Right renal cortex interstitium (tissue), 3 donors: ENCODE results near the gene LRP2BP. TPM values are rescaled to one million over a fixed set of nuclear protein-coding genes. Genes with fewer than 3 reads are reported as not detected.
A peak's percentile ranks its signal among the peaks of the same experiment; 100 is the strongest.

Experiments used
- DNase-seq, 3 donors: peaks; one replicate each; pipeline ENCODE4 v3.0.0-alpha.2; 2013; ENCODE audit warnings: low read depth in 3 of 3, low spot score in 2 of 3
- polyA plus RNA-seq, 3 donors: library from polyadenylated mRNA; unstranded; fragments of 120-200 nt; gene quantifications; one replicate each; pipeline ENCODE4 v1.2.1, GENCODE V29; 2013; ENCODE audit not compliant: insufficient read length in 3 of 3

LRP2BP gene
- polyA plus RNA-seq, 3 donors = 2.6 to 3.4 (median 2.9) TPM

DNA sequence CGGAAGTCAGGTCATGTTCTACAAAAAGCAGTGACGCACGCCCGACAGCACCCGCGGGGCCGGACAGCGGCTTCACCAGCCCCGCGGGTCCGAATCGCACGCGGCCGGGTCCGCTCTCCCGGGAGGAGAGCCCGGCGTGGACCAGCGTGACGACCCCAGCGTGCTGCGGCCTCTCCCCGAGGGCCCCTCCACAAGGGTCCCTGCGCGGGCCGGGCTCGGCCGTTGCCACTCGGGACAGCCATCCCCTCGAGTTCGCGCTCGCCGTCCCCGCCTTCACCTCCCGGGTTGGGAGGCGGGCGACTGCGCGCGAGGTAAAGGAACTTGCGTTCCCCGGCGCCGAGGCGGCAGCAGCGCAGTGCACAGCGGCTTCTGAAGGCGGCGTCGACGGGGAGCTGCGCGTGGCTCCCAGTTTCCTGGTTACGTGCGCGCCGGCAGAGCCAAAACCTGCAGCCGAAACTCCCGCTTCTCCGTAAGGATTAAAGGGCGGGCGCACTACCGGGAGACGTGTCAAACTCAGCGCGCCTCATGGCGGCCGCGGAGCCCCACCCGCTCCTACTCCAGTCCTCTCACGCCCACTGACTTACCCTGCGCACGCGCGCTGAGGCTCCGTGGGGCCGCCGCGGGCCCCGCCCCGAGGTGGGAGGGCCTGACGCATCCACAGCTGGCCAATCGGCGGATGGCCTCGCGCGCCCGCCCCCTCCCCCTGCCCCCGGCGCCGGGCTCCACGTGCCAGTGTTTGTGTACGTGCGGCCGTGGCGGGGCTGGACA, 416 bp upstream of the LRP2BP start:
- peak; percentile 79 to 91 (median 90) for DNase-seq

- DNase-seq = no peak
These were observed 1.0 kb downstream of the LRP2BP start for GRCh38 chr4:185394568-185395237.

GRCh38 chr4:185392156-185392555, 3.6 kb downstream of the LRP2BP start:
- no peak for DNase-seq

- DNase-seq = no peak
These were observed 4.8 kb downstream of the LRP2BP start for GRCh38 chr4:185390941-185391340.

- no peak for DNase-seq
These were observed 7.8 kb downstream of the LRP2BP start for GRCh38 chr4:185387957-185388356.

- DNase-seq = no peak
These were observed 10.8 kb downstream of the LRP2BP start for GRCh38 chr4:185384930-185385331.

- DNase-seq = no peak
These were observed 11.7 kb downstream of the LRP2BP start for GRCh38 chr4:185384061-185384460.

DNA sequence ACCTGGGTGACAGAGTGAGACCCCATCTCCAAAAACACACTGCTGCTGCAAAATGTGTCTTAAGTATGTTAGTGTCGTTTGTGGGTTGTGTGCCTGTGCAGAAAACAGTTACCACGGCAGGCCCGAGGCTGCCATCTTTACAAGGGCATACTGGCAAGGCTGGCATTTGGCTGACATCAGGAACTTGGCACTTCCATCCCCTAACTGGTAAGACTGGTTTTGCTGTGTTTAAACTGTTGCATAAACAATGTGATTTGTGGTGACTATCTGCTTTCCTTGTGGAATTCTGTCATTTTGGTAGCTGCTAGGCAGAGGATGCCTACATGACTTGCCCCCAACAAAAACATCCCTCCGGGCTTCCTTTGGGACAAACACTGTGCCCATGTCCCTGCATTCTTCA, 12.3 kb downstream of the LRP2BP start:
- no peak for DNase-seq

DNA sequence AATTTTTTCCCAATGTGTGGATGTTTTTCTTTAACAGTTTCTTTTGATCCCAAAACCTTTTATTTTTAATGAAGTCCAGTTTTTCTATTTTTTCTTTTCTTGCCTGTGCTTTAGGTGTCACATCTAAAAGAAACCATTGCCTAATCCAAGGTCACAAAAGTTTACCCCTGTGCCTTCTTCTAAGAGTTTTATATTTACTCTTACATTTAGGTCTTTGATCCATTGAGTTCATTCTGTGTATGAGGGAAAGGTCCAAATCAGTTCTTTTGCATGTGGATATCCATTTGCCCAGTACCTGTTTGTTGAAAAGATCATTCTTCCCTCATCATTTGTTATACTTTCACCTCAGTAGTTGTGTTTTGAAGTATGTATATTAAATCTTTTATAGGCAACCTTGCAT, 13.0 kb downstream of the LRP2BP start:
- no peak for DNase-seq

- no peak for DNase-seq
These were observed 14.2 kb downstream of the LRP2BP start for GRCh38 chr4:185381288-185382196.

- no peak for DNase-seq
These were observed 15.4 kb downstream of the LRP2BP start for GRCh38 chr4:185380320-185380719.

GRCh38 chr4:185379326-185380295, 16.1 kb downstream of the LRP2BP start:
- no peak for DNase-seq

DNA sequence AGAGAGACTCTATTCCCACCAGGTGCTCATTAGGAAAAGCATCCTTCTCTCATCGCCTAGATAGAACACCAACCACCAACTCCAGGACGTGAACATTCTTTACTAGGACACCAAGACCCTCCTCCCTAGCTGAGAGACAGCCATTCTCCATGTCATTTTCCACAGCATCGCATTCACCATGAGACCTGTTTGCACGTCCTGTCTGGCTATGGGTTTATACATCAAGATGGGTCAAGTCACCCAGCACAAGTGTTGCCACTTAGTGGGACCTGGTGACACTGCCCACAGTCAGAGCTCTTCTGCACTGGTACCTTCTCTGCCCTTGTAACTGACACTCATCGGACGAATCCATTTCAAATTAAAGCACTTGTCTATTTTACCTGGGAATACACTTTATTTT, 17.5 kb downstream of the LRP2BP start:
- no peak for DNase-seq

- DNase-seq = no peak
These were observed 21.2 kb downstream of the LRP2BP start for GRCh38 chr4:185374573-185374972.

DNA sequence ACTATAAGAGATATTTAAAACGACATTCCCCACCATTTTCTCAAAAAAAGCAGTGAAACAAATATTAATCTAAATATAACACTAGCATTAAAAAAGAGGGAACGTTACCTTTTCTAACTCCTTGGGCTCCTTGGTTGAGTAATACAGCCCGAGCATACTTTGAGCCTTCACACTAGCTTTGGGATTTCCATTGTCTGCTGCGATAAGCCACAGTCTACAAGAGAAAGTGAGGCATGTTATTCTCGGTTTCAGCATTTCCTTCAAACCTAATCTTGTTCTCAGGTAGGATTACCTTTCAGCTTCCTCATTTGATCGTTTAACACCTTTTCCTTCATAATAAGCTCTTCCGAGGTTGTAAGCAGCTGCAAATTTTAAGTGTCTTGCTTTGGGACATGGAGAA, 21.7 kb downstream of the LRP2BP start:
- no peak for DNase-seq

DNA sequence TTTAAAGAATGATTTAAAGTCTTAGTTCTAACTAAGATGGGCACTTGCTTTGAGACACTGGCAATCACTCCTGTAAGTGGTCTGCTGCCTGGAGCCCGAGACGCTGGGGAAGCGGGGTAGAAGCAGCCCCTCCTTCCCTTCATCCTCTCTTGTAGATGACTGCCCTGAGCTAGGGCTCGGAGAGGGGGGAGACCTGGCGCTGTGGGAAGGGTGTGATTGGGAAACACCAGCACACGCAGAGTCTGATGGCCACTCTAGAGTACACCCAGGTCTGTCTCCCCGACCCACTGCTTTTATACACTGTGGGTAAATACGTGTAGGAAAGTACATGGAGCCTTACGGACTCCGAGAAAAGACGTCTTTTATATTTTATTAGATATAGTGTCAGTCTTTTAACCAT, 24.0 kb downstream of the LRP2BP start:
- no peak for DNase-seq

GRCh38 chr4:185370268-185370949, 25.3 kb downstream of the LRP2BP start:
- DNase-seq = no peak

DNA sequence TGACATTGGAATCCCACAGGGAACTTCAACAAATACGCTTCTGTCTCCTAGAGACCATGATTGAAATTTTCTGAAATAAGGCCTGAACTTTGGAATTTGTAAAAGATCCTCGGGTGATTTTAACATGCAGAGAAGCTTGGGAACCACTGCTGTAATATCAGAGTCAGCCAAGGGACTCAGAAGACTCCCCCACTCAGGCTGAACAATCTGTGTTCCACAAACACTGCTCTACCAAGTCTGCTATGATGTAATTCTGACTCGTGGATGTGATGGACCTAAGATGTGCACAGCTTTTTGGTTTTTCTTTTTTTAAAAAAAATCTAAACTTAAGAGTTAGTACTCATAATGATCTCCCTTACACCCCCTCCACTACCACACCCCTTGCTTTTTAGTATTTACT, 26.0 kb downstream of the LRP2BP start:
- DNase-seq = no peak

DNA sequence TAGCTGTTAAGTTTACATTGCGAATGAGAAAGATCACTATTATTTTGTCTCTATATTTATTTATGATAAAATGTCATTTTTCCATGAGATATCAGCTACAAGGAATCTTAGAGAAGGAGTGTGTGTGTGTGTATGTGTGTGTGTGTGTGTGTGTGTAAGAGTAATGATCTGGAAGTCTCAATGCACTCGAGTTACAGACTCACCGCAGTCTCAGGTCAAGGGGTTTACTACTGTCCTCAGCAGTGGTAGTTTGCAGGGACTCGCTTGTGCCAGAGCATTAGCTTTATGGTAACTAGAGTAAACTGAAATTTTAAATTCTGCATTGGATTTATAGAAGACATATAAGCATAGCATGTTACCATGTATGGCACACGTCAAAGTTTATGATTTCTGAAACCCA, 30.8 kb downstream of the LRP2BP start:
- DNase-seq = peak in 1 of 3 donors; percentile 25

DNA sequence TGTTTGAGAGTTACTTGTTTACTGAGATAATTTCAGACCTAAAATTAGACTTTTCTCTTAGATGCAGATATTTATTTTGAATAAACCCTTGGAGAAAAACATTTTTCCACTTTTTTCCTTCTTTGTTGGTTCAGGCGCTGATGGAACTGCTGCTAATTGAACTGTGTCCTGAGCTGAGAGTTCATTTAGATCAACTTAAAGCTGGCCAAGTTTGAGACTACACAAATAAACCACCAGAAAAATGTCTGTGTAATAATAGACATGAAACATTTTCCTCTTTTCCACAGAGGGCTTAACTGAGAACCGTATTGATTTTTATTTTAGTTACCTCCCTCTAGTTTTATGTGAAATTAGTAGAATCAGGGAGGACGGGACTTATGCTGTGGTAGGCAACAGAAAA, 32.5 kb downstream of the LRP2BP start:
- DNase-seq = no peak
